ENCODE results near the gene GHSR. TPM values are rescaled to one million over a fixed set of nuclear protein-coding genes. Genes with fewer than 3 reads are reported as not detected.

GHSR gene
- total RNA-seq, 3 donors from 2014 or later (not counting 1 experiment from before 2014, with no cell fraction given) = 0.38 to 1.3 (median 0.63) TPM

DNA sequence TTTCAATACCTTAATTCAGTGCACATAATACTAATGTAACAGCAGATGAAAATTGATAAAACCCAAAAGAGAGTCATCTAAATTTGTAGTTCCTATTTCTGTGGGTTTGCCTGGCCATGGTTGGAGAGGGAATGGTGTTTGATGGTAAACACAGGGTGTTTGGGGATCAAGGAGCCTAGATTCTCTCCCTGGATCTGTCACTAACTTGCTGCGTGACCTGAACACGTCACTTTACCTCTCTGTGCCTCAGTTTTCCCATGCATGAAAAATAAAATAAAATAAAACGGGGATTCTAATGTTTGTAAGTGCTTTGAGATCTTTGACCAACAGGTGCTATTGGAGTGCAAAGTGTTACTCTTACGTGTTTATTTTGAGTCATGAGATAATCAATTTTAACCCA, 49.8 kb downstream of the GHSR start:
- Mint-ChIP-seq H3K27me3 (ENCODE audit: low read depth in 2 of 2) (no peaks in the 10 kb centered on the region), H3K9me3 (no peaks in the 10 kb centered on the region), H3K36me3 (peaks cover 17% of the 10 kb centered on the region), H3K27ac (peak overlapping the region in 1 of 2 donors; percentile 23), H3K4me3 (no peak overlapping the region), H3K4me1 (peaks cover 10 to 17% of the 10 kb centered on the region in 2 donors)
- no peak overlapping the region for H3K27ac ChIP-seq (ENCODE audit: low read length)
- intact Hi-C loops (cut with micrococcal nuclease) = no loop called here
- TF ChIP-seq, protein P1, sequence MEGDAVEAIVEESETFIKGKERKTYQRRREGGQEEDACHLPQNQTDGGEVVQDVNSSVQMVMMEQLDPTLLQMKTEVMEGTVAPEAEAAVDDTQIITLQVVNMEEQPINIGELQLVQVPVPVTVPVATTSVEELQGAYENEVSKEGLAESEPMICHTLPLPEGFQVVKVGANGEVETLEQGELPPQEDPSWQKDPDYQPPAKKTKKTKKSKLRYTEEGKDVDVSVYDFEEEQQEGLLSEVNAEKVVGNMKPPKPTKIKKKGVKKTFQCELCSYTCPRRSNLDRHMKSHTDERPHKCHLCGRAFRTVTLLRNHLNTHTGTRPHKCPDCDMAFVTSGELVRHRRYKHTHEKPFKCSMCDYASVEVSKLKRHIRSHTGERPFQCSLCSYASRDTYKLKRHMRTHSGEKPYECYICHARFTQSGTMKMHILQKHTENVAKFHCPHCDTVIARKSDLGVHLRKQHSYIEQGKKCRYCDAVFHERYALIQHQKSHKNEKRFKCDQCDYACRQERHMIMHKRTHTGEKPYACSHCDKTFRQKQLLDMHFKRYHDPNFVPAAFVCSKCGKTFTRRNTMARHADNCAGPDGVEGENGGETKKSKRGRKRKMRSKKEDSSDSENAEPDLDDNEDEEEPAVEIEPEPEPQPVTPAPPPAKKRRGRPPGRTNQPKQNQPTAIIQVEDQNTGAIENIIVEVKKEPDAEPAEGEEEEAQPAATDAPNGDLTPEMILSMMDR (IDR thresholded peaks at IDR 0.05) = no peak
- no peaks in the 10 kb centered on the region for H3K9me3 ChIP-seq (ENCODE audit: control insufficient read depth, insufficient read depth, low read length)
- no peaks in the 10 kb centered on the region for H3K27me3 ChIP-seq (ENCODE audit: control insufficient read depth, insufficient read depth, low read length)
- WGBS (ENCODE audit: insufficient coverage) = 95% methylated on average over 4 of the region's 4 CpGs
- ATAC-seq (no peak), DNase-seq (no peak)
- H3K36me3 ChIP-seq (ENCODE audit: control insufficient read depth, insufficient read depth, low read length) = peaks cover 14% of the 10 kb centered on the region
- no peaks in the 10 kb centered on the region for H3K4me1 ChIP-seq (ENCODE audit: control insufficient read depth, insufficient read depth, low read length)
- H3K4me3 ChIP-seq (ENCODE audit: low read length) = no peak overlapping the region

DNA sequence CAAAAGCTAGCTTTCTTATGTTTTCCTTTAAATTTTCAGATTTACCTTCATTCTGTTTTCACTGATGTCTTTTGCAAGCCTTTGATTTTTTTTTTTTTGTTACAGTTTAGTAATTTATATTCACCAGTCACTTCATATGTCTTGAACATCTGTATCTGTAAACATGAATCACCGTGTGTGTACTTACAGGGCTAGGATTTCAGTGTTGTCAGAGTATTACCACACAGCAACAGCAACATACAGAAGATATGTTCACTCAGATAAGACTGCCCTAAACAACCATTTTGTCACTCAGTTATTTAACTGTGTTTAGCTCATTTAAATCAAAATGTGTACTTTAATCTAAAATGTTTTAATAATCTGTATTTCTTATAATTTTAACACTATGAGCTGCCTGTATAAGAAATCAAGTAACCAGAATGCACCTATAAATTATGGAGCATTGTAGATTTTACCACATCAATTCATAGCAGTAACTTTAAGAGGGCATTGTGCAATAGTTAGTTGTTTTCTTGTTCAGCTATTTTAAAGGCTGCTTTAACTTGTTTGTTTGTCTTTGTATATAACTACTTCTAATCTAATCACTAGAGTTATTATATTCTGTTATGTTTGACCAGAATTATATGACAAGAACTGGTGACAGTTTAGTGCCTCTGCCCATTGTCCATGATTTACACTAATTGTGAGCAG, 50.4 kb downstream of the GHSR start:
- H3K27ac ChIP-seq (ENCODE audit: low read length) = no peak overlapping the region
- H3K27me3 ChIP-seq (ENCODE audit: control insufficient read depth, insufficient read depth, low read length) = no peaks in the 10 kb centered on the region
- peak overlapping the region in 1 of 2 donors; percentile 23 for H3K27ac Mint-ChIP-seq
- peaks cover 16 to 23% of the 10 kb centered on the region in 2 donors for H3K4me1 Mint-ChIP-seq
- 92% methylated on average over 1 of the region's 1 CpG for WGBS (ENCODE audit: insufficient coverage)
- intact Hi-C loops (cut with micrococcal nuclease) = no loop called here
- no peaks in the 10 kb centered on the region for H3K4me1 ChIP-seq (ENCODE audit: control insufficient read depth, insufficient read depth, low read length)
- H3K36me3 ChIP-seq (ENCODE audit: control insufficient read depth, insufficient read depth, low read length) = peaks cover 14% of the 10 kb centered on the region
- H3K9me3 ChIP-seq (ENCODE audit: control insufficient read depth, insufficient read depth, low read length) = no peaks in the 10 kb centered on the region
- no peaks in the 10 kb centered on the region for H3K9me3 Mint-ChIP-seq
- ATAC-seq (no peak), DNase-seq (no peak)
- H3K36me3 Mint-ChIP-seq = peaks cover 15% of the 10 kb centered on the region
- H3K27me3 Mint-ChIP-seq (ENCODE audit: low read depth in 2 of 2) = no peaks in the 10 kb centered on the region
- no peak overlapping the region for H3K4me3 ChIP-seq (ENCODE audit: low read length)
- H3K4me3 Mint-ChIP-seq = no peak overlapping the region
- TF ChIP-seq, protein P1 (IDR thresholded peaks at IDR 0.05) = no peak

DNA sequence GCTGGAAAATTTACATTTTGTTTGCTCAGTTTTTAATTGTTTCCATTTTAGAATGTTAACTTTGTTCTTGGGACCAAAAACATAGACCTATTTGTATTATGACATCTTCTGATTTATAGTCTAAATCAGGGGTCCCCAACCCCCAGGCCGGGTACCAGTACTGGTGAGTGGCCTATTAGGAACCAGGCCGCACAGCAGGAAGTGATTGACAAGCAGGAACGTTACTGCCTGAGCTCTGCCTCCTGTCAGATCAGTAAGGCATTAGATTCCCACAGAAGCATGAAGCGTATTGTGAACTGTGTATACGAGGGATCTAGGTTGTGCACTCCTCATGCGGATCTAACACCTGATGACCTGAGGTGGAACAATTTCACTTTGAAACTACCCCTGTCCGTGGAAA, 51.9 kb downstream of the GHSR start:
- H3K9me3 ChIP-seq (ENCODE audit: control insufficient read depth, insufficient read depth, low read length) = no peaks in the 10 kb centered on the region
- peak overlapping the region in 1 of 2 donors; percentile 48 for H3K27ac Mint-ChIP-seq
- H3K4me3 Mint-ChIP-seq = no peak overlapping the region

More for the DNA sequence above, 51.9 kb downstream of the GHSR start:
- no peak for DNase-seq
- no peak overlapping the region for H3K4me3 ChIP-seq (ENCODE audit: low read length)
- H3K27ac ChIP-seq (ENCODE audit: low read length) = no peak overlapping the region
- WGBS (ENCODE audit: insufficient coverage) = 95% methylated on average over 7 of the region's 7 CpGs
- peaks cover 13 to 18% of the 10 kb centered on the region in 2 donors for H3K4me1 Mint-ChIP-seq
- no peaks in the 10 kb centered on the region for H3K4me1 ChIP-seq (ENCODE audit: control insufficient read depth, insufficient read depth, low read length)
- TF ChIP-seq, protein P1 (IDR thresholded peaks at IDR 0.05) = no peak
- peaks cover under 1% of the 10 kb centered on the region for H3K36me3 Mint-ChIP-seq
- no peaks in the 10 kb centered on the region for H3K27me3 ChIP-seq (ENCODE audit: control insufficient read depth, insufficient read depth, low read length)
- H3K36me3 ChIP-seq (ENCODE audit: control insufficient read depth, insufficient read depth, low read length) = peaks cover 14% of the 10 kb centered on the region
- H3K27me3 Mint-ChIP-seq (ENCODE audit: low read depth in 2 of 2) = no peaks in the 10 kb centered on the region
- intact Hi-C loops (cut with micrococcal nuclease) = no loop called here
- H3K9me3 Mint-ChIP-seq = no peaks in the 10 kb centered on the region
- ATAC-seq = no peak
